ENCODE data around the gene THRB.
A peak's percentile ranks its signal among the peaks of the same experiment; 100 is the strongest.

THRB gene

DNA sequence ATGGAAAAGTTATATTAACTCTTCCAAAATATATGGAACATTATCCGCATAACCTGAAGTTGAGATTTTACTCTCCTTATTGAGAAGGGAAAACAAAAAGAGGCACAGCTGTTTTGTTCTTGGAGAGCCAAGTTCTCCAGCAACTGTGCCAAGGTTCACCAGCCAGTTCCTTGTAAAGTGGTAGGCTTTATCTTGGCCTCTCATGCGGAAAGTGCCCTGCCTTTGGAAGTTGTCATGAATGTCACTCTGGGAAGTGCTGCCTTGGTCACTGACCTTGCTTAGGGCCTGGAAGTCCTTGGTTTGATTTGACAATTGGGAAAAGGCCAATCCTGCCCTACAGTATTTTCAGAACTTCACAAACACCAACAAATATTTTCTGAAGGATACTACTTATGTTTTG, 44.2 kb upstream of the THRB start:
- no peak overlapping the region for H3K9ac ChIP-seq (ENCODE audit: low read length)
- no peaks in the 10 kb centered on the region for H3K9me3 ChIP-seq (ENCODE audit: control insufficient read depth, low read length)
- H3K14ac ChIP-seq (ENCODE audit: low read length in 2 of 2): no peak overlapping the region
- no peak overlapping the region for H3K4me3 ChIP-seq (ENCODE audit: insufficient read depth in 1 of 2, low read depth in 1 of 2, low read length in 2 of 2)
- no peak overlapping the region for H4K91ac ChIP-seq (ENCODE audit: low read length)
- 80% methylated on average over 2 of the region's 2 CpGs for WGBS
- H2BK15ac ChIP-seq (ENCODE audit: low read depth, poor library complexity, severe bottlenecking): no peak overlapping the region
- no peak overlapping the region for H2BK120ac ChIP-seq (ENCODE audit: low read depth, low read length)
- H3K4me2 ChIP-seq (ENCODE audit: low read length, poor library complexity, severe bottlenecking): no peak overlapping the region
- H4K8ac ChIP-seq (ENCODE audit: low read length): no peak overlapping the region
- H3K18ac ChIP-seq (ENCODE audit: low read depth in 1 of 2, low read length in 2 of 2): peak overlapping the region in 1 of 2 experiments; percentile 87
- H3K36me3 ChIP-seq (ENCODE audit: control insufficient read depth in 1 of 2, insufficient read depth in 2 of 2, low read depth in 1 of 2, low read length in 2 of 2): no peaks in the 10 kb centered on the region
- H3K27me3 ChIP-seq (ENCODE audit: control insufficient read depth in 1 of 2, insufficient read depth in 1 of 2, low read length in 2 of 2): no peaks in the 10 kb centered on the region
- no peaks in the 10 kb centered on the region for H3K4me1 ChIP-seq (ENCODE audit: control insufficient read depth, insufficient read depth, low read depth, low read length)
- H3K4ac ChIP-seq (ENCODE audit: low read depth in 1 of 2, low read length in 2 of 2): no peak overlapping the region
- H2BK12ac ChIP-seq (ENCODE audit: low read length in 2 of 2): no peak overlapping the region
- H3K79me1 ChIP-seq (replicated peaks; ENCODE audit: low read length, poor library complexity, severe bottlenecking): no peaks in the 10 kb centered on the region
- no peak overlapping the region for H3K27ac ChIP-seq (ENCODE audit: low read length, poor library complexity, severe bottlenecking)
- DNase-seq: no peak
- H2AFZ ChIP-seq (ENCODE audit: low read depth, low read length): no peak overlapping the region
- H2AK5ac ChIP-seq (ENCODE audit: low read length, severe bottlenecking): no peak overlapping the region
- H3K23ac ChIP-seq (ENCODE audit: low read length in 2 of 2): no peak overlapping the region
- no peak overlapping the region for H2BK5ac ChIP-seq (ENCODE audit: low read depth, low read length, poor library complexity, severe bottlenecking)

DNA sequence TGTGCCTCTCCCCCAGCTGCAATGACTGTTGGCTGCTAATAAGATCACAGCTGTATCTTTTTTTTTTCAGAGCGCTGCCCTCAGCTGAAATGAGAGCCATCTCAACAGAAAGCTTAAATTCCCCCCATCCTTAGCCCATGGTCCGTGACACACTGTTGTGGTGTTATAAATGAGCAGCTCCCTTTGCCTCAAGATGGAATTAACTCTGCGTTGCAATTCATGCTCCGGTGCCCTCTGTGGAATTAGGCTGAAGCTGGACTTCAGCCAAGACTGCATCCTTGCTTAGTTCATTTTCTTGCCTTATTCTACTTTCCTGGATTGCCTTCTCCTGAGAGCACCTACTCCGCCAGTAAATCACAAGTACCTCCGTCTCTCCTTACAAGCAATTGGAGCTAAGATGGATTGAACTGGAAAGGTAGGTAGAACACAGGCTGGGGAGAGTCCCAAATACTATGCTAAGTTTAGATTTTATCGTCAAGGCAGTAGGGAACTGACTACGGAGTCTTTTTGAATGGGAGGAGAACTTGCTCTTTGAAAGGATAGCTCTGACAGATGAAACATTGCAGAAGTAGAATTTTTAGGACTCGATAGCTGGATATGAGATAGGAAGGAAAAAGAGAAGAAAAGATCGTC, 39.0 kb upstream of the THRB start:
- no peak overlapping the region for H2BK120ac ChIP-seq (ENCODE audit: low read depth, low read length)
- H3K18ac ChIP-seq (ENCODE audit: low read depth in 1 of 2, low read length in 2 of 2): no peak overlapping the region
- no peak overlapping the region for H4K8ac ChIP-seq (ENCODE audit: low read length)
- H3K4me1 ChIP-seq (ENCODE audit: control insufficient read depth, insufficient read depth, low read depth, low read length): no peaks in the 10 kb centered on the region
- peak overlapping the region in 1 of 2 experiments; percentile 49 for H2BK12ac ChIP-seq (ENCODE audit: low read length in 2 of 2)
- H3K23ac ChIP-seq (ENCODE audit: low read length in 2 of 2): no peak overlapping the region
- H3K27me3 ChIP-seq (ENCODE audit: control insufficient read depth in 1 of 2, insufficient read depth in 1 of 2, low read length in 2 of 2): no peaks in the 10 kb centered on the region
- no peak overlapping the region for H3K27ac ChIP-seq (ENCODE audit: low read length, poor library complexity, severe bottlenecking)
- H2AK5ac ChIP-seq (ENCODE audit: low read length, severe bottlenecking): no peak overlapping the region
- H3K14ac ChIP-seq (ENCODE audit: low read length in 2 of 2): no peak overlapping the region
- no peaks in the 10 kb centered on the region for H3K36me3 ChIP-seq (ENCODE audit: control insufficient read depth in 1 of 2, insufficient read depth in 2 of 2, low read depth in 1 of 2, low read length in 2 of 2)
- 90% methylated on average over 9 of the region's 10 CpGs for WGBS
- no peaks in the 10 kb centered on the region for H3K9me3 ChIP-seq (ENCODE audit: control insufficient read depth, low read length)
- DNase-seq: no peak
- H2BK15ac ChIP-seq (ENCODE audit: low read depth, poor library complexity, severe bottlenecking): no peak overlapping the region
- no peak overlapping the region for H3K4ac ChIP-seq (ENCODE audit: low read depth in 1 of 2, low read length in 2 of 2)
- no peak overlapping the region for H4K91ac ChIP-seq (ENCODE audit: low read length)
- H2AFZ ChIP-seq (ENCODE audit: low read depth, low read length): no peak overlapping the region
- H3K9ac ChIP-seq (ENCODE audit: low read length): no peak overlapping the region
- H3K4me2 ChIP-seq (ENCODE audit: low read length, poor library complexity, severe bottlenecking): no peak overlapping the region
- no peaks in the 10 kb centered on the region for H3K79me1 ChIP-seq (replicated peaks; ENCODE audit: low read length, poor library complexity, severe bottlenecking)
- H3K4me3 ChIP-seq (ENCODE audit: insufficient read depth in 1 of 2, low read depth in 1 of 2, low read length in 2 of 2): no peak overlapping the region
- no peak overlapping the region for H2BK5ac ChIP-seq (ENCODE audit: low read depth, low read length, poor library complexity, severe bottlenecking)

DNA sequence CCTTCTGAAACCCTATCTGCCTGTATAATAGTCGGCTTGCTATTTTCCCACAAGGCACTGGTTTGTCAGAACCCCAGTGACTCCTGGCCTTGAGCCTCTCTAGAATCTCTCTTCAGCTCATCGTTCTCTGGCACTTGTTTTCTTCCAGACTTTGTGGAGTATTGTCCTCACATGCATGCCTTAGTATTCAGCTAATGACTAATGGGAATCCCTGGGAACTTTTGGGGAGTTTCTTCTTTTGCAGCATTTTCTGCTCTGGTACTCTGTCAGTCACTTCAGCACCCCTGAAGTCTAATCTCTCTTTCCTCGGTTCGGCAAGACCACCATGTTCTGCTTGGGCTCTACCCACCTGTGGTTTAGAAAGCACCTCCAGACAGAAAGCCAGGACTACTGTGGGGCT, 35.8 kb upstream of the THRB start:
- Histone ChIP-seq H3K9ac (ENCODE audit: low read length) (no peak overlapping the region), H3K23ac (ENCODE audit: low read length in 2 of 2) (no peak overlapping the region), H3K4me3 (ENCODE audit: insufficient read depth in 1 of 2, low read depth in 1 of 2, low read length in 2 of 2) (no peak overlapping the region), H3K36me3 (ENCODE audit: control insufficient read depth in 1 of 2, insufficient read depth in 2 of 2, low read depth in 1 of 2, low read length in 2 of 2) (no peaks in the 10 kb centered on the region), H3K9me3 (ENCODE audit: control insufficient read depth, low read length) (no peaks in the 10 kb centered on the region), H4K8ac (ENCODE audit: low read length) (no peak overlapping the region), H3K79me1 (replicated peaks; ENCODE audit: low read length, poor library complexity, severe bottlenecking) (no peaks in the 10 kb centered on the region), H2AK5ac (ENCODE audit: low read length, severe bottlenecking) (no peak overlapping the region), H2BK5ac (ENCODE audit: low read depth, low read length, poor library complexity, severe bottlenecking) (no peak overlapping the region), H3K4me1 (ENCODE audit: control insufficient read depth, insufficient read depth, low read depth, low read length) (no peaks in the 10 kb centered on the region), H3K14ac (ENCODE audit: low read length in 2 of 2) (no peak overlapping the region), H3K27me3 (ENCODE audit: control insufficient read depth in 1 of 2, insufficient read depth in 1 of 2, low read length in 2 of 2) (no peaks in the 10 kb centered on the region), H3K4me2 (ENCODE audit: low read length, poor library complexity, severe bottlenecking) (no peak overlapping the region), H2BK120ac (ENCODE audit: low read depth, low read length) (no peak overlapping the region), H2AFZ (ENCODE audit: low read depth, low read length) (no peak overlapping the region), H2BK12ac (ENCODE audit: low read length in 2 of 2) (no peak overlapping the region), H3K18ac (ENCODE audit: low read depth in 1 of 2, low read length in 2 of 2) (no peak overlapping the region), H3K27ac (ENCODE audit: low read length, poor library complexity, severe bottlenecking) (no peak overlapping the region), H2BK15ac (ENCODE audit: low read depth, poor library complexity, severe bottlenecking) (no peak overlapping the region), H4K91ac (ENCODE audit: low read length) (no peak overlapping the region), H3K4ac (ENCODE audit: low read depth in 1 of 2, low read length in 2 of 2) (no peak overlapping the region)
- 90% methylated on average over 4 of the region's 4 CpGs for WGBS
- no peak for DNase-seq

DNA sequence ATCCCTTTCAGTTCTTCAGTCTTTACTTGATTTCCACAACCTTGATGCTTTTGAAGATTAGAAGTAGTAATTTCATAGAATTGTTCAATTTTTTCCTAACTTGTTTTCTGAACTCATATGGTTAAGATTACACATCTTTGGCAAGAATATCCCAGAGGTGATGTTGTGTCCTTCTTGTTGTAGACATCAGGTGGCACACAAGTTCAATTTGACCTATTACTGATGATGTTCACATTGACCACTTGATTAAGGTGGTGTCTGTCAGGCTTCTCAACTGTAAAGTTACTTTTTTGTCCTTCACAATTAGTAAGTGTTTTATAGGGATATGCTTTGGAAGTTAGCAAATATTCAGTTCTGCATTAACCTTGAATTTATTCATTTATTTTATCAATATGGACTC, 34.6 kb upstream of the THRB start:
- DNase-seq: no peak
- H2BK5ac ChIP-seq (ENCODE audit: low read depth, low read length, poor library complexity, severe bottlenecking): no peak overlapping the region
- H2BK15ac ChIP-seq (ENCODE audit: low read depth, poor library complexity, severe bottlenecking): no peak overlapping the region
- H3K18ac ChIP-seq (ENCODE audit: low read depth in 1 of 2, low read length in 2 of 2): no peak overlapping the region
- H2AK5ac ChIP-seq (ENCODE audit: low read length, severe bottlenecking): no peak overlapping the region
- H3K9me3 ChIP-seq (ENCODE audit: control insufficient read depth, low read length): no peaks in the 10 kb centered on the region
- no peak overlapping the region for H3K4ac ChIP-seq (ENCODE audit: low read depth in 1 of 2, low read length in 2 of 2)
- H3K36me3 ChIP-seq (ENCODE audit: control insufficient read depth in 1 of 2, insufficient read depth in 2 of 2, low read depth in 1 of 2, low read length in 2 of 2): no peaks in the 10 kb centered on the region
- H3K9ac ChIP-seq (ENCODE audit: low read length): no peak overlapping the region
- no peak overlapping the region for H3K4me2 ChIP-seq (ENCODE audit: low read length, poor library complexity, severe bottlenecking)
- no peak overlapping the region for H2BK120ac ChIP-seq (ENCODE audit: low read depth, low read length)
- no peak overlapping the region for H3K14ac ChIP-seq (ENCODE audit: low read length in 2 of 2)
- no peaks in the 10 kb centered on the region for H3K79me1 ChIP-seq (replicated peaks; ENCODE audit: low read length, poor library complexity, severe bottlenecking)
- H3K4me3 ChIP-seq (ENCODE audit: insufficient read depth in 1 of 2, low read depth in 1 of 2, low read length in 2 of 2): no peak overlapping the region
- H3K4me1 ChIP-seq (ENCODE audit: control insufficient read depth, insufficient read depth, low read depth, low read length): no peaks in the 10 kb centered on the region
- no peak overlapping the region for H2BK12ac ChIP-seq (ENCODE audit: low read length in 2 of 2)
- H3K23ac ChIP-seq (ENCODE audit: low read length in 2 of 2): no peak overlapping the region
- no peak overlapping the region for H4K8ac ChIP-seq (ENCODE audit: low read length)
- H2AFZ ChIP-seq (ENCODE audit: low read depth, low read length): no peak overlapping the region
- no peak overlapping the region for H3K27ac ChIP-seq (ENCODE audit: low read length, poor library complexity, severe bottlenecking)
- no peaks in the 10 kb centered on the region for H3K27me3 ChIP-seq (ENCODE audit: control insufficient read depth in 1 of 2, insufficient read depth in 1 of 2, low read length in 2 of 2)
- no peak overlapping the region for H4K91ac ChIP-seq (ENCODE audit: low read length)
